PC-9 (cell line): ENCODE data around the gene SHROOM3.

Source experiments
- EZH2 ChIP-seq: fragments of 200-600 bp; sonication (generic); IDR thresholded peaks from 2 replicates; pipeline ENCODE4 v1.8.0; 2017; ENCODE audit warnings: antibody characterized with exemption, low read depth
- TF ChIP-seq, protein P1 (sequence below): fragments of 200-600 bp; sonication (generic); conservative IDR thresholded peaks from 2 replicates; pipeline ENCODE4 v1.6.1; 2017; ENCODE audit warnings: mixed run types, antibody characterized with exemption, mild to moderate bottlenecking, moderate library complexity

DNA sequence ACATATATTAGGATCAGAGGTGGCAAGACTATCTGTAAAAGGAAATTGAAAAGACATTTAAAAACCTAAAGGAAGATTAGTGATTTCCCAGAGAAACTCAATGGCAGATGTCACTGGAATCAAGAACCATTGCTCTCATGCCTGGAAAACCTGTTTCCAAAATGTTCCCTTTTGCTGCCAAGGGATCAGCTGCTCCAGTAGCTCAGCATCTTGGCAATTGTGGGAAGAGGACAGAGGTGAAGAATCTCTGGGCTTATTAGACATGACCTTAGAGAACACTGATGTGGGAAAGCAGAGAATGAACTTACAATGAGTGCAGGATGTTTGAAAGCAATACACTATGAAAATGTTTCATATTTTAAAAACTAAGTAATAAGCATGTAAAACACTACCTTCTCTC is 98.3 kb downstream of the SHROOM3 start:
- TF ChIP-seq, protein P1, sequence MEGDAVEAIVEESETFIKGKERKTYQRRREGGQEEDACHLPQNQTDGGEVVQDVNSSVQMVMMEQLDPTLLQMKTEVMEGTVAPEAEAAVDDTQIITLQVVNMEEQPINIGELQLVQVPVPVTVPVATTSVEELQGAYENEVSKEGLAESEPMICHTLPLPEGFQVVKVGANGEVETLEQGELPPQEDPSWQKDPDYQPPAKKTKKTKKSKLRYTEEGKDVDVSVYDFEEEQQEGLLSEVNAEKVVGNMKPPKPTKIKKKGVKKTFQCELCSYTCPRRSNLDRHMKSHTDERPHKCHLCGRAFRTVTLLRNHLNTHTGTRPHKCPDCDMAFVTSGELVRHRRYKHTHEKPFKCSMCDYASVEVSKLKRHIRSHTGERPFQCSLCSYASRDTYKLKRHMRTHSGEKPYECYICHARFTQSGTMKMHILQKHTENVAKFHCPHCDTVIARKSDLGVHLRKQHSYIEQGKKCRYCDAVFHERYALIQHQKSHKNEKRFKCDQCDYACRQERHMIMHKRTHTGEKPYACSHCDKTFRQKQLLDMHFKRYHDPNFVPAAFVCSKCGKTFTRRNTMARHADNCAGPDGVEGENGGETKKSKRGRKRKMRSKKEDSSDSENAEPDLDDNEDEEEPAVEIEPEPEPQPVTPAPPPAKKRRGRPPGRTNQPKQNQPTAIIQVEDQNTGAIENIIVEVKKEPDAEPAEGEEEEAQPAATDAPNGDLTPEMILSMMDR: no peak
- TF ChIP-seq EZH2: no peak
